ENCODE data around the gene HIF1A. TPM values are rescaled to one million over a fixed set of nuclear protein-coding genes. Genes with fewer than 3 reads are reported as not detected.

HIF1A gene
- total and polyA plus RNA-seq, 2 of the 13 experiments (the other 11 are each of a cell fraction or from before 2014, with no cell fraction given) = 41.0 to 126 TPM

- Histone ChIP-seq H3K4me1 (ENCODE audit: insufficient read depth, low read length) (peaks cover 26% of the 10 kb centered on the region), H3K9me3 (ENCODE audit: low read length) (no peaks in the 10 kb centered on the region), H3K4me3 (replicated peaks in 1 of 3; ENCODE audit: insufficient read depth in 1 of 3, low read depth in 2 of 3, low read length in 3 of 3) (no peak overlapping the region), H3K9ac (ENCODE audit: insufficient read depth, low read depth, low read length) (no peak overlapping the region), H3K4me2 (ENCODE audit: low read depth, low read length) (no peak overlapping the region), H3K27ac (ENCODE audit: extremely low read length, insufficient read depth, low read length) (no peak overlapping the region), H3K27me3 (ENCODE audit: control insufficient read depth in 1 of 2, insufficient read depth in 2 of 2, low read length in 2 of 2) (no peaks in the 10 kb centered on the region), H3K79me2 (ENCODE audit: insufficient read depth, low read length) (no peaks in the 10 kb centered on the region), H3K36me3 (replicated peaks in 1 of 2; ENCODE audit: control insufficient read depth in 1 of 2, insufficient read depth in 2 of 2, low read length in 2 of 2) (no peaks in the 10 kb centered on the region), H2AFZ (ENCODE audit: low read length) (no peak overlapping the region), H4K20me1 (ENCODE audit: insufficient read depth, low read length) (no peaks in the 10 kb centered on the region)
- ATAC-seq = peak; percentile 70
- intact Hi-C loops (cut with micrococcal nuclease; ENCODE audit: unreplicated experiment) (no loop called here), in situ Hi-C loops (cut with HindIII; ENCODE audit: extremely low pct_ligation_motif_present, low pct_unique_long_range_greater_than_20kb) (no loop called here)
- TF ChIP-seq ZNF251 (CRISPR knock-in tag; IDR thresholded peaks at IDR 0.05) (no peak), TEAD3 (CRISPR knock-in tag; optimal IDR thresholded peaks at IDR 0.05; ENCODE audit: borderline replicate concordance) (no peak), ZNF839 (CRISPR knock-in tag; IDR thresholded peaks at IDR 0.05; ENCODE audit: borderline replicate concordance) (no peak), TFDP1 (CRISPR knock-in tag; IDR thresholded peaks at IDR 0.05; ENCODE audit: borderline replicate concordance) (no peak), KLF11 (CRISPR knock-in tag; IDR thresholded peaks at IDR 0.05) (no peak), POLR2G (IDR thresholded peaks at IDR 0.05; ENCODE audit: low read depth, low read length) (peak; percentile 41; the same call in 1 of the 2 replicates), ZNF460 (CRISPR knock-in tag; IDR thresholded peaks at IDR 0.05; ENCODE audit: borderline replicate concordance) (no peak), ZNF800 (CRISPR knock-in tag; IDR thresholded peaks at IDR 0.05) (no peak), ZBTB39 (CRISPR knock-in tag; IDR thresholded peaks at IDR 0.05) (no peak)
- ChIA-PET CTCF (ENCODE audit: low intra/inter-chr PET ratio, low total read pairs) (no interaction called here), POLR2A (interaction anchor here (2.7 kb wide), 1 partner anchor 8 kb away, joined by 10 read pairs; the partner anchor contains the start of gene SNAPC1)
- no peak for FAIRE-seq
- peak; percentile 12 for DNase-seq (ENCODE audit: low spot score)
- no TSS peak for BruUV-seq (replicated peaks)
Observed at GRCh38 chr14:61753631-61754030, 58.3 kb downstream of the HIF1A start.

Measured in HepG2 (cell line).